Measurements from ENCODE around the gene ARL13B.

GRCh38 chr3:94092086-94092485, 112.1 kb downstream of the ARL13B start:
- no peak for TF ChIP-seq SRF (IDR thresholded peaks at IDR 0.05; ENCODE audit: low read depth, low read length)
- TF ChIP-seq POLR2A (IDR thresholded peaks at IDR 0.05; ENCODE audit: control extremely low read depth in 1 of 2, low read depth in 2 of 2, low read length in 2 of 2) = no peak
- no peak for TF ChIP-seq SP4 (IDR thresholded peaks at IDR 0.05; ENCODE audit: low read length)
- TF ChIP-seq TEAD4 (IDR thresholded peaks at IDR 0.05; ENCODE audit: low read depth, low read length) = no peak
- TF ChIP-seq EZH2 (IDR thresholded peaks at IDR 0.05; ENCODE audit: low read depth, low read length, severe bottlenecking) = no peak
- TF ChIP-seq SUZ12 (IDR thresholded peaks at IDR 0.05; ENCODE audit: low read length) = no peak
